ENCODE data around the gene ELF4. TPM values are rescaled to one million over a fixed set of nuclear protein-coding genes. Genes with fewer than 3 reads are reported as not detected.

ELF4 gene
- total RNA-seq, 4 donors from 2014 or later = 4.5 to 9.5 (median 7.5) TPM

- ATAC-seq = no peak
- Histone ChIP-seq H3K4me3 (no peak overlapping the region), H3K9me3 (no peaks in the 10 kb centered on the region), H3K36me3 (peaks cover 0 to 37% of the 10 kb centered on the region in 2 donors), H3K4me1 (no peaks in the 10 kb centered on the region), H3K27ac (no peak overlapping the region), H3K27me3 (no peaks in the 10 kb centered on the region)
- TF ChIP-seq POLR2AphosphoS5 (IDR thresholded peaks at IDR 0.05) = no peak
- no peak for TF ChIP-seq EP300 (IDR thresholded peaks at IDR 0.05)
- no peak for TF ChIP-seq POLR2A (IDR thresholded peaks at IDR 0.05)
- TF ChIP-seq, protein P1, sequence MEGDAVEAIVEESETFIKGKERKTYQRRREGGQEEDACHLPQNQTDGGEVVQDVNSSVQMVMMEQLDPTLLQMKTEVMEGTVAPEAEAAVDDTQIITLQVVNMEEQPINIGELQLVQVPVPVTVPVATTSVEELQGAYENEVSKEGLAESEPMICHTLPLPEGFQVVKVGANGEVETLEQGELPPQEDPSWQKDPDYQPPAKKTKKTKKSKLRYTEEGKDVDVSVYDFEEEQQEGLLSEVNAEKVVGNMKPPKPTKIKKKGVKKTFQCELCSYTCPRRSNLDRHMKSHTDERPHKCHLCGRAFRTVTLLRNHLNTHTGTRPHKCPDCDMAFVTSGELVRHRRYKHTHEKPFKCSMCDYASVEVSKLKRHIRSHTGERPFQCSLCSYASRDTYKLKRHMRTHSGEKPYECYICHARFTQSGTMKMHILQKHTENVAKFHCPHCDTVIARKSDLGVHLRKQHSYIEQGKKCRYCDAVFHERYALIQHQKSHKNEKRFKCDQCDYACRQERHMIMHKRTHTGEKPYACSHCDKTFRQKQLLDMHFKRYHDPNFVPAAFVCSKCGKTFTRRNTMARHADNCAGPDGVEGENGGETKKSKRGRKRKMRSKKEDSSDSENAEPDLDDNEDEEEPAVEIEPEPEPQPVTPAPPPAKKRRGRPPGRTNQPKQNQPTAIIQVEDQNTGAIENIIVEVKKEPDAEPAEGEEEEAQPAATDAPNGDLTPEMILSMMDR (IDR thresholded peaks at IDR 0.05) = no peak
- WGBS, 2 donors (ENCODE audit: low coverage in 1 of 2) = 20% methylated on average over 1 of the region's 4 CpGs; no CpG with 5 or more reads in 1 of the 2 donors
Measured at GRCh38 chrX:130075777-130076176, 34.5 kb downstream of the ELF4 start.

GRCh38 chrX:130072345-130072740 is 38.0 kb downstream of the ELF4 start:
- no peak overlapping the region for H3K4me3 ChIP-seq
- peaks cover 0 to 63% of the 10 kb centered on the region in 2 donors for H3K36me3 ChIP-seq
- no peak for TF ChIP-seq EP300 (IDR thresholded peaks at IDR 0.05)
- TF ChIP-seq, protein P1 (IDR thresholded peaks at IDR 0.05) = no peak
- WGBS, 2 donors (ENCODE audit: low coverage in 1 of 2) = no CpG with 5 or more reads among the region's 10 CpGs
- no peaks in the 10 kb centered on the region for H3K4me1 ChIP-seq
- H3K27me3 ChIP-seq = no peaks in the 10 kb centered on the region
- H3K9me3 ChIP-seq = no peaks in the 10 kb centered on the region
- no peak overlapping the region for H3K27ac ChIP-seq
- no peak for ATAC-seq

GRCh38 chrX:130071611-130072344 is 38.5 kb downstream of the ELF4 start:
- TF ChIP-seq, protein P1 (IDR thresholded peaks at IDR 0.05) = no peak
- TF ChIP-seq EP300 (IDR thresholded peaks at IDR 0.05) = no peak
- no peak for TF ChIP-seq POLR2A (IDR thresholded peaks at IDR 0.05)
- TF ChIP-seq POLR2AphosphoS5 (IDR thresholded peaks at IDR 0.05) = no peak
- Histone ChIP-seq H3K27ac (no peak overlapping the region), H3K4me3 (no peak overlapping the region), H3K36me3 (peaks cover 0 to 69% of the 10 kb centered on the region in 2 donors), H3K4me1 (no peaks in the 10 kb centered on the region), H3K9me3 (no peaks in the 10 kb centered on the region), H3K27me3 (no peaks in the 10 kb centered on the region)
- WGBS, 2 donors (ENCODE audit: low coverage in 1 of 2) = 69% methylated on average over 10 of the region's 18 CpGs; no CpG with 5 or more reads in 1 of the 2 donors
- ATAC-seq = no peak

DNA sequence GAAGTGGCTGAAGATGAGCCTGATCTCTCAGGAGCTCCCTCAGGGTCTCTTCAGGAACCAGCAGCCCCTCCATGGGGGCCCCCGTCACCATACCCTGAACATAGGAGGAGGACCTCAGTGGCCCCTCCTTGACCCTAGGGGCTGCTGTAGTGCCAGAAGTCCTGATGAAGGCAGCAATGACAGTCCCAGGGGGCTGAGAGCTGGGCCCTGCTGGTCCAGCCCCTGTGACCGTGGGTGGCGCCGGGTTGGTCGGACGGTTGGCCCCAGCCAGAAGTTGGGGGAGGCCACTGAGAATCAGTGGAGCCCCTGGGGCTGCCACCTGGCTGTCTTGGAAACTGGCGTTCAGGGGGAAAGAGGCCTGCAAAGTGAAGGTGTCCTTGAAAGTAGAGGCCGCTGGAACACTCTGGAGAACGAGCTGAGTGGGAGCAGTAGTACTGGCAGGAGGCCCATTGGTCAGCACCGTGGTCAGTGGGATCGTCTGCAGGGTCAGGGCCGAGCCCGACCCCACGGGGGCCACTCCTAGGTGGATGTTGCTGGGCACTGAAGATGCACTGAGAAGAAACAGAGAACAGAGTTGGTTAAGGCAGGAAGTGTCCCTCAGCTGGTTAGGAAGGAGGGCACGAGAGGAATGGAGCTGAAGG is 43.2 kb downstream of the ELF4 start:
- Histone ChIP-seq H3K36me3 (peaks cover 0 to 52% of the 10 kb centered on the region in 2 donors), H3K9me3 (no peaks in the 10 kb centered on the region), H3K4me3 (no peak overlapping the region), H3K27me3 (no peaks in the 10 kb centered on the region), H3K4me1 (no peaks in the 10 kb centered on the region), H3K27ac (no peak overlapping the region)
- TF ChIP-seq, protein P1 (IDR thresholded peaks at IDR 0.05) = no peak
- TF ChIP-seq POLR2AphosphoS5 (IDR thresholded peaks at IDR 0.05) = no peak
- no peak for TF ChIP-seq POLR2A (IDR thresholded peaks at IDR 0.05)
- ATAC-seq = no peak
- 60% methylated on average over 1 of the region's 15 CpGs; no CpG with 5 or more reads in 1 of the 2 donors for WGBS, 2 donors (ENCODE audit: low coverage in 1 of 2)

All from gastroesophageal sphincter (tissue), 4 donors.